Stimulated activated CD8-positive, alpha-beta memory T cell treated with anti-CD3 and anti-CD28 coated beads, Interleukin-7, amount 100 ng/mL, for 1 hour (primary cell): ENCODE measurements around the gene KCNK16.
"Not testable (repeated sequence)": the region's sequence is repeated elsewhere in the genome, so short reads cannot be mapped to it uniquely, and the experiment has no call there.

ENCODE experiments used
- DNase-seq, 2 donors: peaks; one replicate each; pipeline ENCODE4 v3.0.0-alpha.2; 2020; ENCODE audit warnings: low read depth in 2 of 2

KCNK16 gene

DNA sequence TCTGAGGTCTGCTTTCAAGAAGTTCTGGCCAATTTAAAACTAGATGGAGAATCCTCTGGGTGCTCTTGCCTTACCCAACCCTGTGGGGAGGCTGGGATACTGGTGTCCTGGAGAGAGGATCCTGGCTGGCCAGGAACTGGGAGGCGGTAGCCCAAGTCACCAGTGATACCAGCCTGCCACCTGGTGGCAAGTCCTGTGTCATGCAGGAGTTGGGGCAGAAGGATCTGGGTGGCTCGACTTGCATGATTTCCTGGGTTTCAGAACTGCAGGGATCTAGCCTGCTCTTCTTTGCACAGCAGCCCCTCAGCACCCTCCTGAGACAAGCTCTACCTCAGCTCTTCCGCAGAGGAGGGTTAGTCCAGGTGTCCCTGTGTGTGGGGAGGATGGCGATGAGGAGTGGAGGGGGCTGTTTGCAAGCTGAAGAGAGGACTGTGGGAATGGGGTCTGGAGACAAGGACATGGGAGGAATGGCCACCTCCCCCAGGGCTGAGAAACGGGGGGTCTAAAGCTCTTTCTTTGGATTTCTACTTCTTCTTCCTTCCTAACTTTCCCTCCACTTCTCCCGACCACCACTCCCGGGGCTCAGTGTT lies 12.5 kb downstream of the KCNK16 start:
- peak in 1 of 2 donors; percentile 15 for DNase-seq

DNA sequence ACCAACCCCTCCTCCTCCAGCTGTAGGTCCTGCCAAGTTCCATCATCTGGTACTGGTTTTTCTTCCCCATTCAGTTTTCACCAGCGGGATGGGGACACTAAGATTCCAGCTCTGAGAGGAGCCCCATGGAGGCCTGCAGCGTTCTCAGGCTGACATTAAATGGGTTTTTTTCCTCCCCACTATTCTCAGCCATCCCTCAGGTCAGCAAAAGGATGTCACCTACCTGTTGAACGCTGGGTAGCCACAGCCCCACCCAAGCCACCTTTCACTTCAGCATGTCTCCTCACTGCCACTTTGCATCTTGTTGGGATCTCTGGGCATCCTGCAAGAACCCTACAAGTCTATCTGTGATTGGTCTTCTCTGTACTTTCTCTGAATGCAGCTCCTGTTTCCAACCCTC lies 15.0 kb downstream of the KCNK16 start:
- DNase-seq: no peak

DNA sequence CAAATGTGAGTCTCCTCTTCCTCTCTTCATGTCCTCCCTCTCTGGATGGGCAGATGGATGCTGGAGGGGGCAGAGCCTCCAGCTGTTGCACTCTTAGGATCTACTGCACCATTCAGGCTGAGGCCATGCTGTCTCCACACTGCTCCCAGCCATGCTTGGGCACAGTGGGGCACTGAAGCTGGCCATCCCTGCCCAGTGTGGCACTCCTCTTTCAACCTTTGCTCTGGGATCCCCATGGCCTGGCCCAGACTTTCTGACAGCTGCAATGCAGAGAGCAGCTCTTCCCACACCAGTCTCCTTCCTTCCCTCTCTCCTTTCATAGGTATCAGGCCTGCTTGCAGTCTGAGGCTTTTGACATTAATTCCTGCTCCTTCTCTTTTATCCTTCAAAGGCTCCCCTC lies 17.6 kb downstream of the KCNK16 start:
- no peak for DNase-seq

DNA sequence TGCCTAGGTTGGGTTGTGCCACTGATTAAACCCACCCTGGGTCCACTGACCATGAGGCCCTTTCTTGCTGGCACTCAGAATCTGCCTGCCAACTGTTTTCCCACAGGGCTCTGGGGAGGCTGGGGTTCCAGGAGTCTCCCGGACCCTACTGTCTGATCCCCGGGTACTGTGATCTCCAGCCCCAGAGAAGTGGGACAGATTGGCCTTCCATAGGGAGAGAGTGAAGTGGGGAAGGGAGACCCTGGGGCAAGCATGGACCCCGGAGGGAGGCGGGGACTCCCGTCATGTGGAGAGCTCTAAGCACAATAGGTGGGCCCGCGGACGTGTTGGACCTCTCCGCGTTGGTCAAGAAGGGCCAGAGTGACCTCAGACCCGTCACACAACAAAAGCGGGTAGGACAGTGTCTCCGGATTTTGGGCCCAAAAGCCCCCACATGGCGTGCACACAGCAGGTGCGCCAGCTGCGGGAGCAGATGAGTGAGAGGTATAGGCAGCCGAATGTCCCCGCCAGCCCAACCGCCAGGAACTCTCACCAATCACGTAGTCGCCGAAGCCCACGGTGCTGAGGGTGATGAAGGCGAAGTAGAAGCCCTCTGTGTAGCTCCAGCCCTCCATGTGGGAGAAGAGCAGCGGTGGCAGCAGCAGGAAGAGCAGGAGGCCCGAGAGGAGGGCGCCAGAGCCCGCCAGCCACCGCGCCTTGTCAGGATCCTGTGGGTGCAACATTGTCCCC lies 18.9 kb downstream of the KCNK16 start:
- no peak for DNase-seq

DNA sequence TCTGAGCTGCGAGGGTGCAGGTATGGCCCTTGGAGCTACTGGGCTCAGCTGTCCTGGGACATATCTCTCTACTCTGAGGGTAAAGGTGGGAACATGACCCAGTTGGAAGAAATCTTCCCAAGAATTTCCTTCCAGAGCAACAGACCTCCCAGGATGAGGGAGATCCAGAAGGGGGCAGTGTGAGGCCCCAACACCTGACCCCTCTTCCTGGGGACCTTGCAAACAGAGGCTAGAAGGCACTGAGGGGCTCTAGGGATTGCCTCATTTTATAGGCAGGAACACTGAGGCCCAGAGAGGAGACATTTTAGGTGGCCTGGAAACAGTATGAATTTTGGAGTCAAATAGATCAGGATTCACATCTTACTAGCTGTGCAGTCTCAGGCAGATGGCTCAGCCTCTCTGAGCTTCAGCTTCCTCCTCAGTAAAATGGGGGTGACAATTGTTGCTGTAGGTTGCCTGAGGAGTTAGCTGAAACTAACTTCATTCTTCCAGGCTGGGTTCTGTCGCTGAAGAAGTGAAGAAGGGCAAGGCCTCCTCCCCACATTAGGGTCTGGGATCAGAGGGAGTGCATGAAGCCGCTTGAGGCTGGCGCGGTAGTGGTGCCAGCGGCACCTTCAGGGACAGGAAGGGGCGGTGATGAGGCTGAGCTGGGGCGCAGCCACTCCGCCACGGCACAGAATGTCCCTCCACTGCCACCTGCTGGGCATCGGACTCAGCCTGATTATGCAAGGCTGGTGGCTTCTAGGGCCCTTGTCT lies 19.7 kb downstream of the KCNK16 start:
- DNase-seq: peak; percentile 66 to 80

DNA sequence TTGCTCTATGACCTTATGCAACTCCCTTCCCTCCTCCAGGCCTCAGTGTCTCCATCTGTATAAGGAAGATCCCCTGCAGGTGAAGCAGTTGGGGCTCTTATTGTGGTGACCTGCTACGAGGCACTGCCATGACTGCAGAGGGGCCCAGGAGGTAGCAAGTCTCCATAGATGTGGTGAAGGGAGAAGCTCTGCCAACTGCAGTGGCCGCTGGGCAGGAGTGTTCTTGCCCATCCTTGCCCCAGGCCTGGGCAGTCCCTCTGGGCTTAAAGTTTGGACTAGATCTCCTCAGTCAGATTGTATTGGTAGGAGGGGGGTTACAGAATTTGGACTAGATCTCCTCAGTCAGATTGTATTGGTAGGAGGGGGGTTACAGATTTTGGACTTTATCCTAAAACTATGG lies 20.5 kb downstream of the KCNK16 start:
- DNase-seq: no peak

DNA sequence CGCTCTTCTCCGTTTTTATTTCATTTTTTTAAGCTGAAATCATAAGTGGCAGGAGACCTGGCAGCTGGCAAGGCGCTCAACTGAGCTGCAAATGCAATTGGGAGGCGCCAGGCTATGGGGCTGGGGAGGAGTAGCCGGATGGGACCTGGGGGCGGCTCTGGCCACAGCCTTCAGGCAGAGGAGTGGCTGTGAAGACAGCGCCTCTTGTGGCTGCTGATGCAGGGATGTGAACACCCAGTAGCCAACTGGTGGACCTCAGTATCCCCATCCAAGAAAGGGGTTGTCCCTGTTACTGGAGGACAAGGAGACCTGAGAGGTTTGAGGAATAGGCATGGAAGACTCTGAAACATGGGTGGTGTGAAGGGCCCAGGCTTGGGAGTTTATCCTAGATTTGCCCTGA lies 20.9 kb downstream of the KCNK16 start:
- no peak for DNase-seq

DNA sequence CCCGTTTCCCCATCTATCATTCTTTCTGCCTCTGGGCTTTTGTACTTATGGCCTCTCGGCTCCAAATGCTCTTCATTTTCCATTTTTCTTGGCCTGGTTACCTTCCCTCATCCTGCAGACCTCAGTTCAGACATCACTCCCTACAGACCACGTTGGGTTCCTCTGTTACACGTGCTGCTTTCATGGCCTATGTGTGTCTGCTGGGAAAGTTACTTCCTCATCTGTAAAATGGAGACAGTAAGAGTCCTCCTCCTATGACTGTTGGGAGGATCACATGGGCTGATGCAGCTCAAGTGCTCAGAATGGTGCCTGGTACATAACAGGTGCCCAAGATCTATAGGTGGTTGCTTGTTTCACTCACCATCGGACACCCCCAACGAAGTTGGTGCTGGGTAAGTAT lies 21.8 kb downstream of the KCNK16 start:
- DNase-seq: no peak

DNA sequence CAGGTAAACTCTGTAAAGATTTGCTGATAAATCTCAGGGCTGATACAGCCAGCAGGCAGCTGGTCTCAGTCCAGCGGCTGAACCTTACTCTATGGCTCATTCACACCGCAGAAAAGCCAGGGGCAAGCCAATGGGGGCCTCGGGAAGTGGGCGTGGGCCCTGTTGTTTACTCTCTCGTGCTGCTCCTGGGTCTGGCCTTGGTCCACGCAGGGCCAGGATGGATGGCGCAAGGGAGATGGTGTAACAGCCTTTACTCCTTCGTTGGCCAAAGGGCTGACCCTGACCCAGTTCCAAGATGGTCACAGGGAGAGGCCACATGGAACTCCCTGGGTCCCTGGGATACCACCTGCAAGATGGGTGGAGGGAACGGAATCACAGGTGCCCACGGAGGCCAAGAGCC lies 24.4 kb downstream of the KCNK16 start:
- no peak for DNase-seq

DNA sequence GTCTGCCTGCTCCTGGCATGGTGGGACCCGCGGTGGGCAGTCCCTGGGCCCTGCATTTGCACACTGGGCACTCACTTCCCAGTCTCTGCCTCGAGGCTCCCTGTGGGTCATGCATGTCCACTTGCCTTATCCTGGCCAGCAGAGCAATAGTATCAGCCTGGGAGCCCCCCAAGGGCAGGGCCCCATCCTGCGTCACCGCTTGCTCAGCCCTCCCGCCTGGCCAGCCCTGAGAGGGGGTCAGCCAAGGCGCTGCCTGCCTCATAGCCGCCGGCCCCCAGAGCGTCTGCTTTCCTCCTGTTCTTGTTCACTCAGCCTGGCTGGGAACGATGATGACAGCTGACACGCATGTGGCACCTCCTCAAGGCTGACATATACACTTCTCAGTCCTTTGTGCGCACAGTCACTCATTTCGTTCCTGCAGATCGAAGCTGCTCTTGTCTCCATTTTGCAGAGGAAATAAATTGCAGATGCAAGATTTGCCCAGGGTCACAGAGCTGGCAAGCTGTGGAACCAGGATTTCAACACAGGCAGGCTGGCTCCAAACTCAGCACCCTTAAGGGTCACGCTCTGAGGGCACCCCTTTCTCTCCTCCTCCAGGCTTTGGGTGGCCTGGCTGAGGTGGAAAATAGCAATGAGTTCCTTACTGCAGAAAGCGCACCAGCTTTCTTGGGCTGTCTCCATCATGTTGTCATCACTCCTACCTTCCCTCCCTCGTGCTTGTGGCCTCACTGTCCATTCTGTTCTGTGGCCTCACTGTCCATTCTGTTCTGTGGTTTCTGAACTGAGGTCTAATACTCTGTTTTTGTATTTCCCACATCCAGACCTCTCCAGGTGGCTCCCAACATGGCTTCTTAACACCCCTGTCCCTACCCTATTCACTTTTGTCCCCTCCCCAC lies 25.5 kb downstream of the KCNK16 start:
- DNase-seq: no peak

DNA sequence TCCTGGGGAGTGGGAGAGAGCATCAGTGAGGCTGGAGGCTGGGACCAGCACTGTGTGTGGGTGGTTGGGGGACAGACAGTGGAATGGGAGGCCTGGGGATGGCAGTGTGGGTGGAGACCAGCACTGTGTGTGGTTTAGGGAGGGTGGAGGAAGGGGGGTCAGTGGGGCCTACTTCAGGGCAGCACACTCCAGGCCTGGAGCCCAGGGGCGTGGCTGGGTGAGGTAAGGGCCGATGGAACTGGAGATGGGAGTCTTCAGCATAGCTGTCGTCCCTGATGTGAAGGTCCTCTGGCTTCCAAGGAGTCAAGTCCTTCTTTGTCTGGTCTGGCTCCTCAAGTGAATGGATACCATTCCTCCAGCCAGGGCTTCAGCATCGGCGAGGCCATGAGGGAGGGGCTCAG lies 26.9 kb downstream of the KCNK16 start:
- DNase-seq: no peak

DNA sequence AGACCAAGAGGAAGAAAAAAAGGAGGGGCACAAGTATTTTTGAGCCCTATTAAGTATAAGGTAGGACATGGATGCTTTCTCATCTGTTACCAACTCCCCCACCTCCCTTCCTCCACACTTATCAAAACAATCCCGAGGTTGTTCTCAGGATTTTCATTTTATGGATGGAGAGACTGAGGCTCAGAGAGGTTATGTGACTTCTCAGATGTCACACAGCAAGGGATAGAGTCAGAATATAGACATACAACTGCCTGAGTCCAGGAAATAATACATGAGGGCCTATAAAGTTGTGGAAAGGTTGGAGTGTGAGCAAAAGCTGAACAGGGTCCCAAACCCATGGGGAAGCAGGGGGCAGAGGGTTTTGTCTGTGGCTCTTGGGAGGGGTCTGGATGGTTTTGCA lies 27.6 kb downstream of the KCNK16 start:
- no peak for DNase-seq

DNA sequence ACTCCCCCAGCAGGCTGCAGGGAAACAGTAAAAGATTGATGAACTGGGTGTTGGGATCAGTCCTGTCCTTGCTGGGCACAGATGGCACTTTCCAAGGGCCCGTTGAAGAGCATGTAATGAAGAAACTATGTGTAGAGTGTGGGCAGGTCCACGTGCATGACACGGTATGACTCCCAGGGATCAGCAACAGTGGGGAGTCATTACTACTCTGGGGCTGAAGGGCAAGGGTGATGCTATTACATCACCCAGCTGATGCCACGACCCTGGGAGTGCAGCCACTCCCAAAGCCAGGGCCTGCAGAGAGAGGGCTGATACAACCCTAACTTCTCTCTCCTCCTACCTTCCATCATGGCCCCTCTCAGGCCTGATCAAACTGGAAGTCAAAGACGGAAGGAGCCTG lies 28.4 kb downstream of the KCNK16 start:
- DNase-seq: no peak

DNA sequence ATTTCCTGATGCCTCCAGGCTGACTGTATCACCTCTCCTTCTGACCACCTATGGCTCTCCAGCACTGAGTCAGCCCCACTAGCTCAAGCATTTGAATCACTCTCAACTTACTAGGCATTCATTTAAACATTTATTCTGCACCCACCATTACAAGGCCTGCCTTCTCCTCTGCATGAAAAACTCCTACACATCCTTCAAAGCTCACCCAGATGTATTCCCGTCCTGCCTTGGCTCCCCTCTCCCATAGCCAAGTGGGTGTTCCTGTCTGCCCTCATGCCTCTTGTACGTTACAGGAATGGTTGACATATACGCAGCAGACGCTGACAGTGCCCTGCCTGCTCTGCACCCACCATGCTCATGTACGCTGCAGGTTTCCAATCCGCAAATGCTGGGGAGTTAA lies 29.9 kb downstream of the KCNK16 start:
- DNase-seq: no peak

DNA sequence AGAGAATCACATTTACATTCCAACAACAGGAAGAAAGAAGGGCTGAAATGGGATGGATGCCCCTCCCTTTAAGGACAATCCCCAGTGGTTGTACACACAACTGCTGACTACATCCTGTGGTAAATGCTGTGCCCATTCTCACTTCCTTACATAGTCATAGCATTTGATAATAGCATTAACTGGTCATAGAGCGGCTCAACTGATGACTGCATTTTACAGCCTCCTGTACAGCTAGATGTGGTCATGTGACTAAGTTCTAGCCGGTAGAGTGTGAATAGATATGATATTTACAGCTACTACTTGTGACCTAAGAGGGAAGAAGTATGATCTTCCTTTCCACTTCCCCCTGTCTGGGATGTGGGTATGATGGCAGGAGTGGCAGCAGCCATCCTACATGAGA lies 33.0 kb downstream of the KCNK16 start:
- no peak for DNase-seq

DNA sequence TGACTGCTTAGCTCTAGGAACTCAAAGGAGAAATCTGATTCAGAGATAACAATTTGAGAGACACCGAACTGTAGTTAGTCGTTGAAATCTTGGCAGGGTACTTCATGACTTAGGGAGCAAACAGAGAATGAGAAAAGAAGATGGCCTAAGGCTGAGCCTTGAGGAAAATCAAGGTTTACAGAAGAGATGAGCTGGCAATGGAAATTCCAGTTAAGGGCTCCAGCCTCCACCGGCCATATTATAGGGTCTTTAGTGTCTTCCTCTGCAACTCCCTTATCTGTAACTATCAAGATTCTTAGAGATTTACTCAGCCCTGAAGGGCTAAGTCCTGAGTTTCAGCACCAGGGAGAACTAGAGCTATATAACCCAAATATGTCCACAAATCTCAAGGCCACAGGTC lies 34.9 kb downstream of the KCNK16 start:
- no peak for DNase-seq

DNA sequence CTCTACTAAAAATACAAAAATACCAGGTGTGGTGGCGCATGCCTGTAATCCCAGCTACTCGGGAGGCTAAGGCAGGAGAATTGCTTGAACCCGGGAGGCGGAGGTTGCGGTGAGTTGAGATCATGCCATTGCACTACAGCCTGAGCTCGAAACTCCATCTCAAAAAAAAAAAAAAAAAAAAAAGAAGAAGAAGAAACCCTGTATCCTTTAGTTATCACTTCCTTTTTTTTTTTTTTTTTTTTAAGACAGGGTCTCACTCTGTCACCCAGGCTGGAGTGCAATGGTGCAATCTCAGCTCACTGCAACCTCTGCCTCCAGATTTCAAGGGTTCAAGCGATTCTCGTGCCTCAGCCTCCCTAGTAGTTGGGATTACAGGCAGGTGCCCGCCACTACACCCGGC lies 35.9 kb downstream of the KCNK16 start:
- DNase-seq: not testable (repeated sequence)

DNA sequence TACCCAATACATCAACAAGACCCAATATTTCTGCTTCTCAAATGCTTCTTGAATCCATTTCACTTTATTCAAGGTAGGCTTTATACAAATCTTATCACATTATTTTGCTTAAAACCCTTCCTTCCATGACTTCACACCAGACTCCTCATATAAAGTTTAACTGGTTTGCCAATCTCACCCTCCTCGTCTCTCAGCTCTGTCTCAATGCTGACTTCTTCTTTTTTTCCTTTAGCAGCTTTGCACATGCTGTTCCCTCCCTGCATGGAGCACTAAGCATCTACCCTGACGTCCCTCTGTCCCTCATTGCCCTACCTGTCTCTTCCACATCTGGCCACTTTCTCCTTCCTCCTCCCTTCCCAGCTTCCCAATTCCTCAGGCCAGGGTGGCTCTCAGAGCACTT lies 39.7 kb downstream of the KCNK16 start:
- no peak for DNase-seq

DNA sequence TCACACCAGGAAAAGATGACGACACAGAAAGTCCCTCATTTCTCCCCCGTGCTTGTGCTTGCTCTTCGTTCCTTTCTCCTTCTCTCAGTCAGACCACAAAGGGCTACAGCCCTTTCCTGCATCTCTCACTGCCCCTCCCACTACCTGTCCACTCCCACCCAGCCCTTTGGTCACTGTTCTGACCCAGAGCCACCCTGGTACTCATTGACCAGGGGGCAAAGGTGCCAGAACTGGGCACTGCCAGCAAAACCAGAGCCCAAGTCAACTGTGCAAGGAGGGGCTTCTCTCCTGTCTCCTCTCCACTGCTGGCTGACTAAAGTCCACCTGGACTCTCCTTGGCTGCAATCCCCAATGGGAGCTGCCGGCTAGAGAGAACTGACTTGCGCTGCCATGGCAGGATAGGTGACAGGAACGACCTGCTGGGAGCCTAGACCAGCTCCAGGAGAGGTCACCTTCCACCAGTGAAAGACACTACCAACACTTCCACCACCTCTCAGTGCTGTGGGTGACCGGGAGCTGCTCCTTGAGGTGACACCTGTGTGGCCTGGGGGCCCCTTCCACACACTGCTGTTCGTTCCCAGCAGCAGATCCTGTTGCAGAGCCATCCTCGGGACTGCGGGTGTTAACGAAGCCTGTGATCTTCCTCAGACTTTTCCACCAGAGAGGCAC lies 41.1 kb downstream of the KCNK16 start:
- DNase-seq: no peak

DNA sequence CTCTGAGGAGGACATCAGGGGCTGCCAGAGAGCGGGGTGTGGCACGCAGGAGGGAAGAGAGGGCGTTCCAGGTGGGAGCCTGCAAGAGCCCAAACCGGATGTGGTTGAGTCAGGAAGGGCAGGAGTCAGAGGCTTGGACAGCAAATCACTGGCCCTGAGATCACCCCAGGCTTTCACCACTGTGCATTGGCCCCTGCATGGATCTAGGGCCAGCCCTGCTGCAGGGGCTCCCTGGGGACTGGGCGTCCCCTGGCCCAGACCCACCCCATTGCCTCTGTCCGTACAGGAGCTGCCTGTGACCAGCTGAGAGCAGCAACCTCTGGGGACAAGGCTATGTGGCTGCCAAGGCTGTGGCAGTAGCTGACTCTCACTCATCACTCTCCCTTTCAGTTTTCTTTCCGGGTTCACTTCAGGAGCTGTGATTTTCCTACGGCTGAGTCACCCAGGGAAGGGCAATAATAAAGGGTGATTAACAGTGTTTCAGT lies 42.2 kb downstream of the KCNK16 start:
- no peak for DNase-seq

DNA sequence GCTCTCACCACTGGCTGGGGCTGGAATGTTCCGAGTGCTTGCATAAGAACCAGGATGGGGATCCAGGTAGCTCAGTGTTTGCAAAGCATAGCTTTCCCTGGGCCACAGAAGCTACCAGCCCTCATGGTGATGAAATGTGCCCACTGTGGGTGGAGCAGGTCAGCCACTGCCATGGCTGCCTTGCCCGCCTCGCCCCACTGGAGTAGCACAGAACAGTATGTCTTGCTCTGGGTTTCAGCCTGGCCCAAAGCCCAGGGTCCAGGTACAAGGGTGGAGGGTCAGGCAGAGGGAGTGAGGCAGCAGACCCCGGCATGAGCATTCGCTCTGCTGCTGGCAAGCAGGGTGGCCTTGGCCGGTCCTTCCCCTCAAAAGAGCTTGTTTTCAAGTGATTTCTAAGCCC lies 43.0 kb downstream of the KCNK16 start:
- DNase-seq: no peak
